ENCODE results near the gene KRT12. TPM values are rescaled to one million over a fixed set of nuclear protein-coding genes. Genes with fewer than 3 reads are reported as not detected.
A peak's percentile ranks its signal among the peaks of the same experiment; 100 is the strongest.

The KRT12 gene
- total RNA-seq, result not detected

GRCh38 chr17:40866838-40867237 lies at the start of gene KRT12:
Gene KRT12, minus strand, starts transcription at chr17:40867223. Its CDS starts 37 bp downstream, at chr17:40867186.
- H3K4me3 ChIP-seq (ENCODE audit: low read length in 3 of 3), result no peak within 1 kb of the TSS
- H3K27me3 ChIP-seq (ENCODE audit: control insufficient read depth in 3 of 3, insufficient read depth in 3 of 3, low read length in 3 of 3), result peaks cover 0 to 19% (median 6%) of the 10 kb centered on the region in 3 donors
- H3K36me3 ChIP-seq (ENCODE audit: control insufficient read depth in 3 of 3, insufficient read depth in 3 of 3, low read length in 3 of 3), result no peaks in the 10 kb centered on the region
- no peaks in the 10 kb centered on the region for H3K4me1 ChIP-seq (ENCODE audit: control insufficient read depth in 3 of 3, insufficient read depth in 3 of 3, low read length in 3 of 3)
- H3K9ac ChIP-seq (ENCODE audit: low read depth in 1 of 3, low read length in 3 of 3), result no peak within 1 kb of the TSS
- no peak within 1 kb of the TSS for H3K27ac ChIP-seq (ENCODE audit: low read depth, low read length)
- H3K9me3 ChIP-seq (ENCODE audit: control insufficient read depth in 3 of 3, low read length in 3 of 3), result no peaks in the 10 kb centered on the region

- Histone ChIP-seq H3K27me3 (ENCODE audit: control insufficient read depth in 3 of 3, insufficient read depth in 3 of 3, low read length in 3 of 3) (no peaks in the 10 kb centered on the region), H3K9me3 (ENCODE audit: control insufficient read depth in 3 of 3, low read length in 3 of 3) (no peaks in the 10 kb centered on the region), H3K27ac (ENCODE audit: low read depth, low read length) (no peak overlapping the region), H3K36me3 (ENCODE audit: control insufficient read depth in 3 of 3, insufficient read depth in 3 of 3, low read length in 3 of 3) (no peaks in the 10 kb centered on the region), H3K9ac (ENCODE audit: low read depth in 1 of 3, low read length in 3 of 3) (no peak overlapping the region), H3K4me1 (ENCODE audit: control insufficient read depth in 3 of 3, insufficient read depth in 3 of 3, low read length in 3 of 3) (no peaks in the 10 kb centered on the region), H3K4me3 (ENCODE audit: low read length in 3 of 3) (no peak overlapping the region)
These were observed 49.3 kb upstream of the KRT12 start for GRCh38 chr17:40916366-40916765.

GRCh38 chr17:40915721-40916256 lies 48.8 kb upstream of the KRT12 start:
- no peaks in the 10 kb centered on the region for H3K9me3 ChIP-seq (ENCODE audit: control insufficient read depth in 3 of 3, low read length in 3 of 3)
- no peaks in the 10 kb centered on the region for H3K27me3 ChIP-seq (ENCODE audit: control insufficient read depth in 3 of 3, insufficient read depth in 3 of 3, low read length in 3 of 3)
- H3K4me1 ChIP-seq (ENCODE audit: control insufficient read depth in 3 of 3, insufficient read depth in 3 of 3, low read length in 3 of 3), result peaks cover 1 to 4% (median 3%) of the 10 kb centered on the region in 3 donors
- no peak overlapping the region for H3K27ac ChIP-seq (ENCODE audit: low read depth, low read length)
- H3K36me3 ChIP-seq (ENCODE audit: control insufficient read depth in 3 of 3, insufficient read depth in 3 of 3, low read length in 3 of 3), result no peaks in the 10 kb centered on the region
- no peak overlapping the region for H3K9ac ChIP-seq (ENCODE audit: low read depth in 1 of 3, low read length in 3 of 3)
- no peak overlapping the region for H3K4me3 ChIP-seq (ENCODE audit: low read length in 3 of 3)

- Histone ChIP-seq H3K36me3 (ENCODE audit: control insufficient read depth in 3 of 3, insufficient read depth in 3 of 3, low read length in 3 of 3) (no peaks in the 10 kb centered on the region), H3K27ac (ENCODE audit: low read depth, low read length) (no peak overlapping the region), H3K9ac (ENCODE audit: low read depth in 1 of 3, low read length in 3 of 3) (no peak overlapping the region), H3K4me1 (ENCODE audit: control insufficient read depth in 3 of 3, insufficient read depth in 3 of 3, low read length in 3 of 3) (peaks cover 4 to 9% (median 9%) of the 10 kb centered on the region in 3 donors), H3K4me3 (ENCODE audit: low read length in 3 of 3) (no peak overlapping the region), H3K9me3 (ENCODE audit: control insufficient read depth in 3 of 3, low read length in 3 of 3) (no peaks in the 10 kb centered on the region), H3K27me3 (ENCODE audit: control insufficient read depth in 3 of 3, insufficient read depth in 3 of 3, low read length in 3 of 3) (no peaks in the 10 kb centered on the region)
These were observed 48.2 kb upstream of the KRT12 start for GRCh38 chr17:40915199-40915661.

GRCh38 chr17:40914075-40914855 lies 47.2 kb upstream of the KRT12 start:
- Histone ChIP-seq H3K9ac (ENCODE audit: low read depth in 1 of 3, low read length in 3 of 3) (no peak overlapping the region), H3K4me3 (ENCODE audit: low read length in 3 of 3) (no peak overlapping the region), H3K4me1 (ENCODE audit: control insufficient read depth in 3 of 3, insufficient read depth in 3 of 3, low read length in 3 of 3) (peaks cover 4 to 16% (median 10%) of the 10 kb centered on the region in 3 donors), H3K36me3 (ENCODE audit: control insufficient read depth in 3 of 3, insufficient read depth in 3 of 3, low read length in 3 of 3) (no peaks in the 10 kb centered on the region), H3K9me3 (ENCODE audit: control insufficient read depth in 3 of 3, low read length in 3 of 3) (no peaks in the 10 kb centered on the region), H3K27ac (ENCODE audit: low read depth, low read length) (no peak overlapping the region), H3K27me3 (ENCODE audit: control insufficient read depth in 3 of 3, insufficient read depth in 3 of 3, low read length in 3 of 3) (no peaks in the 10 kb centered on the region)

GRCh38 chr17:40912486-40913210 lies 45.6 kb upstream of the KRT12 start:
- Histone ChIP-seq H3K27me3 (ENCODE audit: control insufficient read depth in 3 of 3, insufficient read depth in 3 of 3, low read length in 3 of 3) (no peaks in the 10 kb centered on the region), H3K9ac (ENCODE audit: low read depth in 1 of 3, low read length in 3 of 3) (no peak overlapping the region), H3K27ac (ENCODE audit: low read depth, low read length) (no peak overlapping the region), H3K4me1 (ENCODE audit: control insufficient read depth in 3 of 3, insufficient read depth in 3 of 3, low read length in 3 of 3) (peaks cover 4 to 16% (median 10%) of the 10 kb centered on the region in 3 donors), H3K9me3 (ENCODE audit: control insufficient read depth in 3 of 3, low read length in 3 of 3) (no peaks in the 10 kb centered on the region), H3K36me3 (ENCODE audit: control insufficient read depth in 3 of 3, insufficient read depth in 3 of 3, low read length in 3 of 3) (no peaks in the 10 kb centered on the region), H3K4me3 (ENCODE audit: low read length in 3 of 3) (no peak overlapping the region)

GRCh38 chr17:40910441-40910841 lies 43.4 kb upstream of the KRT12 start:
- Histone ChIP-seq H3K4me3 (ENCODE audit: low read length in 3 of 3) (no peak overlapping the region), H3K9ac (ENCODE audit: low read depth in 1 of 3, low read length in 3 of 3) (no peak overlapping the region), H3K4me1 (ENCODE audit: control insufficient read depth in 3 of 3, insufficient read depth in 3 of 3, low read length in 3 of 3) (peaks cover 4 to 16% (median 10%) of the 10 kb centered on the region in 3 donors), H3K27ac (ENCODE audit: low read depth, low read length) (peak overlapping the region; percentile 28), H3K27me3 (ENCODE audit: control insufficient read depth in 3 of 3, insufficient read depth in 3 of 3, low read length in 3 of 3) (peaks cover 2 to 8% (median 6%) of the 10 kb centered on the region in 3 donors), H3K9me3 (ENCODE audit: control insufficient read depth in 3 of 3, low read length in 3 of 3) (no peaks in the 10 kb centered on the region), H3K36me3 (ENCODE audit: control insufficient read depth in 3 of 3, insufficient read depth in 3 of 3, low read length in 3 of 3) (no peaks in the 10 kb centered on the region)

- Histone ChIP-seq H3K4me1 (ENCODE audit: control insufficient read depth in 3 of 3, insufficient read depth in 3 of 3, low read length in 3 of 3) (peaks cover 4 to 16% (median 10%) of the 10 kb centered on the region in 3 donors), H3K27ac (ENCODE audit: low read depth, low read length) (no peak overlapping the region), H3K4me3 (ENCODE audit: low read length in 3 of 3) (no peak overlapping the region), H3K9me3 (ENCODE audit: control insufficient read depth in 3 of 3, low read length in 3 of 3) (no peaks in the 10 kb centered on the region), H3K9ac (ENCODE audit: low read depth in 1 of 3, low read length in 3 of 3) (no peak overlapping the region), H3K27me3 (ENCODE audit: control insufficient read depth in 3 of 3, insufficient read depth in 3 of 3, low read length in 3 of 3) (peaks cover 8 to 11% (median 8%) of the 10 kb centered on the region in 3 donors), H3K36me3 (ENCODE audit: control insufficient read depth in 3 of 3, insufficient read depth in 3 of 3, low read length in 3 of 3) (no peaks in the 10 kb centered on the region)
These were observed 42.7 kb upstream of the KRT12 start for GRCh38 chr17:40909755-40910154.

- Histone ChIP-seq H3K4me1 (ENCODE audit: control insufficient read depth in 3 of 3, insufficient read depth in 3 of 3, low read length in 3 of 3) (peaks cover 4 to 16% (median 10%) of the 10 kb centered on the region in 3 donors), H3K9me3 (ENCODE audit: control insufficient read depth in 3 of 3, low read length in 3 of 3) (no peaks in the 10 kb centered on the region), H3K27me3 (ENCODE audit: control insufficient read depth in 3 of 3, insufficient read depth in 3 of 3, low read length in 3 of 3) (peaks cover 8 to 11% (median 8%) of the 10 kb centered on the region in 3 donors), H3K27ac (ENCODE audit: low read depth, low read length) (no peak overlapping the region), H3K4me3 (ENCODE audit: low read length in 3 of 3) (no peak overlapping the region), H3K9ac (ENCODE audit: low read depth in 1 of 3, low read length in 3 of 3) (no peak overlapping the region), H3K36me3 (ENCODE audit: control insufficient read depth in 3 of 3, insufficient read depth in 3 of 3, low read length in 3 of 3) (no peaks in the 10 kb centered on the region)
These were observed 42.3 kb upstream of the KRT12 start for GRCh38 chr17:40909351-40909750.

GRCh38 chr17:40906613-40907012 lies 39.6 kb upstream of the KRT12 start:
- Histone ChIP-seq H3K9ac (ENCODE audit: low read depth in 1 of 3, low read length in 3 of 3) (no peak overlapping the region), H3K27me3 (ENCODE audit: control insufficient read depth in 3 of 3, insufficient read depth in 3 of 3, low read length in 3 of 3) (peaks cover 8 to 11% (median 8%) of the 10 kb centered on the region in 3 donors), H3K9me3 (ENCODE audit: control insufficient read depth in 3 of 3, low read length in 3 of 3) (no peaks in the 10 kb centered on the region), H3K4me3 (ENCODE audit: low read length in 3 of 3) (no peak overlapping the region), H3K27ac (ENCODE audit: low read depth, low read length) (no peak overlapping the region), H3K36me3 (ENCODE audit: control insufficient read depth in 3 of 3, insufficient read depth in 3 of 3, low read length in 3 of 3) (no peaks in the 10 kb centered on the region), H3K4me1 (ENCODE audit: control insufficient read depth in 3 of 3, insufficient read depth in 3 of 3, low read length in 3 of 3) (peaks cover 4 to 16% (median 10%) of the 10 kb centered on the region in 3 donors)

All from skeletal muscle tissue (tissue), 4 donors.